GM12891 (cell line): ENCODE data around the gene GRXCR2.

ENCODE experiments used
- DNase-seq: peaks from one replicate; pipeline ENCODE4 v3.0.0; 2011; ENCODE audit warnings: low spot score; ENCODE audit not compliant: insufficient read length
- FAIRE-seq: peaks from 2 replicates; lab custom pipeline; 2011; peaks lifted over from hg19 to GRCh38; lab: Jason Lieb, UNC
- PAX5 ChIP-seq: IDR thresholded peaks from 2 replicates; pipeline ENCODE4 v1.6.1; 2011; ENCODE audit warnings: low read length, moderate library complexity, mild to moderate bottlenecking; ENCODE audit not compliant: insufficient read depth, severe bottlenecking
- POLR2A ChIP-seq: IDR thresholded peaks from 2 replicates; pipeline ENCODE4 v1.6.1; 2011; ENCODE audit warnings: low read depth, low read length, control low read depth
- POLR2AphosphoS5 ChIP-seq: IDR thresholded peaks from 2 replicates; pipeline ENCODE4 v1.6.1; 2011; ENCODE audit warnings: low read depth, low read length, control low read depth
- POU2F2 ChIP-seq: IDR thresholded peaks from 2 replicates; pipeline ENCODE4 v1.6.1; 2011; ENCODE audit warnings: low read depth, mild to moderate bottlenecking, control low read depth, low read length, moderate library complexity
- SPI1 ChIP-seq: IDR thresholded peaks from 2 replicates; pipeline ENCODE4 v1.6.1; 2011; ENCODE audit warnings: low read depth, low read length, control low read depth
- TAF1 ChIP-seq: IDR thresholded peaks from 2 replicates; pipeline ENCODE4 v1.6.1; 2011; ENCODE audit warnings: low read depth, low read length, control low read depth

Gene GRXCR2

GRCh38 chr5:145858959-145859358 is 13.9 kb downstream of the GRXCR2 start:
- TF ChIP-seq PAX5 (no peak), POU2F2 (no peak), POLR2A (no peak), POLR2AphosphoS5 (no peak), TAF1 (no peak)
- DNase-seq (no peak), FAIRE-seq (no peak)

GRCh38 chr5:145856285-145856818 is 16.5 kb downstream of the GRXCR2 start:
- TF ChIP-seq SPI1 = no peak
- DNase-seq (no peak), FAIRE-seq (no peak)

- no peak for TF ChIP-seq POLR2A
- no peak for TF ChIP-seq TAF1
- no peak for TF ChIP-seq POU2F2
- TF ChIP-seq PAX5 = no peak
- no peak for TF ChIP-seq SPI1
- no peak for TF ChIP-seq POLR2AphosphoS5
- no peak for DNase-seq
- FAIRE-seq = no peak
Measured at GRCh38 chr5:145855763-145856267, 17.0 kb downstream of the GRXCR2 start.

- FAIRE-seq = no peak
- no peak for DNase-seq
- TF ChIP-seq SPI1 (no peak), TAF1 (no peak), POU2F2 (no peak), PAX5 (no peak), POLR2A (no peak), POLR2AphosphoS5 (no peak)
Measured at GRCh38 chr5:145854651-145855258, 18.1 kb downstream of the GRXCR2 start.

- no peak for DNase-seq
- no peak for FAIRE-seq
- TF ChIP-seq PAX5 (no peak), SPI1 (no peak), POLR2A (no peak)
Measured at GRCh38 chr5:145853781-145854376, 18.9 kb downstream of the GRXCR2 start.

- no peak for FAIRE-seq
- no peak for DNase-seq
- no peak for TF ChIP-seq PAX5
Measured at GRCh38 chr5:145852990-145853389, 19.8 kb downstream of the GRXCR2 start.

GRCh38 chr5:145848854-145849253 is 24.0 kb downstream of the GRXCR2 start:
- TF ChIP-seq POLR2AphosphoS5 (no peak), PAX5 (no peak), TAF1 (no peak), POU2F2 (no peak), POLR2A (no peak), SPI1 (no peak)
- DNase-seq = no peak
- no peak for FAIRE-seq

- FAIRE-seq (peak; percentile 38), DNase-seq (no peak)
- TF ChIP-seq PAX5 (no peak), POLR2AphosphoS5 (no peak), POU2F2 (no peak), POLR2A (no peak), SPI1 (no peak), TAF1 (no peak)
Measured at GRCh38 chr5:145847499-145848497, 25.0 kb downstream of the GRXCR2 start.

- TF ChIP-seq POLR2AphosphoS5 (no peak), POU2F2 (no peak), POLR2A (no peak), PAX5 (no peak), SPI1 (no peak), TAF1 (no peak)
- FAIRE-seq (no peak), DNase-seq (no peak)
Measured at GRCh38 chr5:145846081-145846480, 26.7 kb downstream of the GRXCR2 start.

- FAIRE-seq (no peak), DNase-seq (no peak)
- TF ChIP-seq PAX5 = no peak
- no peak for TF ChIP-seq POLR2AphosphoS5
- no peak for TF ChIP-seq POLR2A
- no peak for TF ChIP-seq POU2F2
- TF ChIP-seq TAF1 = no peak
Measured at GRCh38 chr5:145841299-145841698, 31.5 kb downstream of the GRXCR2 start.
